Breast epithelium (tissue), 3 donors: ENCODE measurements around the gene KITLG.

ENCODE experiments used
- POLR2A ChIP-seq: fragments of 450-650 bp; IDR thresholded peaks from one replicate; pipeline ENCODE4 v1.6.1; 2016; ENCODE audit warnings: antibody characterized with exemption, mild to moderate bottlenecking, moderate library complexity
- POLR2AphosphoS5 ChIP-seq, 3 donors: sonication (generic); formaldehyde crosslinking; IDR thresholded peaks; one replicate each; pipeline ENCODE4 v1.6.1; 2017; ENCODE audit warnings: antibody characterized with exemption in 3 of 3
- TF ChIP-seq, protein P1 (sequence below), 3 donors: fragments of 450-650 bp; IDR thresholded peaks; one replicate each; pipeline ENCODE4 v1.5.1; 2016 to 2017; ENCODE audit warnings: antibody characterized with exemption in 3 of 3, mild to moderate bottlenecking in 3 of 3, moderate library complexity in 3 of 3

DNA sequence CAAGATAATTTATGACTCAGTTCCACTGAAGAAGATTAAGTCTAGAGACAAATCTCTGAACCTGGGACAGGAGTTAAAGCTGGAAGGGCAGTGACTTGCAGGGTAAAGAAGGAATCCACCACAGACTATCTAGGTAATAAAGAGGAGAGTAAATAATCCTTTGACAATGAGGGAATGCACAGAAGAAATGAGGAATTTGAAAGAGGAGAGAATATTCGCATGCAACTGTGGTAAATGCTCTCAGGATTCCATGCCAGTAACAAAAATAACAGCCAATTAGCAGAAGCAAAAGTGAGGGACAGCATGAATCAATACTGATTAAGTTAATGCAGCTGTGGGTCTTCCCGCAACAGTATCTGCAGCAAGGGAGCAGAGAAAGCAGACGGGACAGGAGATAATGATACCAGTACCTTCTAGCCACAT lies 77.0 kb downstream of the KITLG start:
- TF ChIP-seq, protein P1, sequence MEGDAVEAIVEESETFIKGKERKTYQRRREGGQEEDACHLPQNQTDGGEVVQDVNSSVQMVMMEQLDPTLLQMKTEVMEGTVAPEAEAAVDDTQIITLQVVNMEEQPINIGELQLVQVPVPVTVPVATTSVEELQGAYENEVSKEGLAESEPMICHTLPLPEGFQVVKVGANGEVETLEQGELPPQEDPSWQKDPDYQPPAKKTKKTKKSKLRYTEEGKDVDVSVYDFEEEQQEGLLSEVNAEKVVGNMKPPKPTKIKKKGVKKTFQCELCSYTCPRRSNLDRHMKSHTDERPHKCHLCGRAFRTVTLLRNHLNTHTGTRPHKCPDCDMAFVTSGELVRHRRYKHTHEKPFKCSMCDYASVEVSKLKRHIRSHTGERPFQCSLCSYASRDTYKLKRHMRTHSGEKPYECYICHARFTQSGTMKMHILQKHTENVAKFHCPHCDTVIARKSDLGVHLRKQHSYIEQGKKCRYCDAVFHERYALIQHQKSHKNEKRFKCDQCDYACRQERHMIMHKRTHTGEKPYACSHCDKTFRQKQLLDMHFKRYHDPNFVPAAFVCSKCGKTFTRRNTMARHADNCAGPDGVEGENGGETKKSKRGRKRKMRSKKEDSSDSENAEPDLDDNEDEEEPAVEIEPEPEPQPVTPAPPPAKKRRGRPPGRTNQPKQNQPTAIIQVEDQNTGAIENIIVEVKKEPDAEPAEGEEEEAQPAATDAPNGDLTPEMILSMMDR (IDR thresholded peaks at IDR 0.05): no peak
- no peak for TF ChIP-seq POLR2AphosphoS5 (IDR thresholded peaks at IDR 0.05)
- no peak for TF ChIP-seq POLR2A
